AG20443 (cell line): ENCODE measurements around the gene SYT3.
"Not testable (repeated sequence)": the region's sequence is repeated elsewhere in the genome, so short reads cannot be mapped to it uniquely, and the experiment has no call there.

Source experiments
- DNase-seq: peaks from one replicate; pipeline ENCODE4 v3.0.0; 2012; ENCODE audit warnings: low spot score, mixed read lengths

The SYT3 gene

GRCh38 chr19:50638600-50638999 is 1.1 kb downstream of the SYT3 start:
- DNase-seq: no peak

GRCh38 chr19:50636317-50637085 is 3.2 kb downstream of the SYT3 start:
- no peak for DNase-seq

- DNase-seq: no peak
Measured at GRCh38 chr19:50633973-50634372, 5.7 kb downstream of the SYT3 start.

DNA sequence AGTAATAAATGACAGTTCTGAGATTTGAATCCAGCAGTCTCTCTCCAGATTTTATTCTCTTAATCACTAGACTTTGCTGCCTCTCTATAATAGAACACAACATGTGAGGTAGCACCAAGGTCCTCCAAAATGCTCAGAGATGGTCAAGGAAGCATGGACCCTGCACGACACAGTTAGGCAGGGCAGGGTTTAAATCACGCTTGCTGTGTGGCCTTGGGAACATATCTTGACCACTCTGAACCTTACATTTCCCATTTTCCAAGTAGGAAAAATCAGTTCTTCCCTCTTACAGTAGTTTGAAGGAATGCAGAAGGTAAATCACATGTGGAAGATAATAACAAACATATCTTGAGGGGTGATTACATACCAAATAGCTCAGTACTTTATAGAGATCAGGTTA is 6.3 kb downstream of the SYT3 start:
- DNase-seq: no peak

- no peak for DNase-seq
Measured at GRCh38 chr19:50632151-50632835, 7.4 kb downstream of the SYT3 start.

DNA sequence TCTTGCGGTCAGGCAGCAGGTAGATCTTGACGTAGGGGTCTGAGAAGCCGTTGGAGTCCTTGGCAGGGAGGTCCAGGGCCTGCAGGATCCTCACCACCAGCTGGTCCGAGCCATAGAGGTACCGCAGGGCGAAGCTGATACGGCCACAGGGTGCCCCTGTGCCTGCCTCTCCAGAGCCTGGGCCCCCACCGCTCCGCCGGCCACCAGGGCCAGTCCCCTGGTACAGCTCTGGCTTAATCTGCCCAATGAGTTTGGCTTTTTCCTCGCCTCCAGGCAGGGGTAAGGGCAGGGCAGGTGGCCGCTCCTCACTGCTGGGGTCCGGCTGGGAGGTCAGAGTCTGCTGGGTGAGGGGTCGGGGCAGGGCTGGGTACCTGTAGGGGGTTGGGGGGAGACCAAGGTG is 9.9 kb downstream of the SYT3 start:
- DNase-seq: no peak

GRCh38 chr19:50629194-50629593 is 10.5 kb downstream of the SYT3 start:
- no peak for DNase-seq

GRCh38 chr19:50628551-50628950 is 11.1 kb downstream of the SYT3 start:
- no peak for DNase-seq

DNA sequence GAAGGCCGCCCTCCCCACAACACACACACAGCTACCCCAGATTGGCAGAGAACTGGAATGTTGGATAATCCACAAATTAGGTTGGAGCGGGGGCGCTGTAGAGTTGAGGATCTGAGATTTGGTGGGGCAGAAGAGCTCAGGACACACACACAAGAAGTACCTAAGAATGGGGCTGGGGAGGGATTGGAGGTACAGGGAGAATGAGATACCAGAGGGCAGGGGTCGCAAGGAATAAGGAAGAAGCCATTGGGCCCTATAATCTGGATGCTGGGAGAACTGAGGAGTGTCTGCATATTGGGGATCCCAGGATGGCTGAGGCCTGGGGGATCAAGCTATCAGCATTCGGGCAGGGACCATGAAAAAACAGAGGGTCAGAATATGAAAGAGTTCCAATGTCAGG is 11.5 kb downstream of the SYT3 start:
- DNase-seq: no peak

DNA sequence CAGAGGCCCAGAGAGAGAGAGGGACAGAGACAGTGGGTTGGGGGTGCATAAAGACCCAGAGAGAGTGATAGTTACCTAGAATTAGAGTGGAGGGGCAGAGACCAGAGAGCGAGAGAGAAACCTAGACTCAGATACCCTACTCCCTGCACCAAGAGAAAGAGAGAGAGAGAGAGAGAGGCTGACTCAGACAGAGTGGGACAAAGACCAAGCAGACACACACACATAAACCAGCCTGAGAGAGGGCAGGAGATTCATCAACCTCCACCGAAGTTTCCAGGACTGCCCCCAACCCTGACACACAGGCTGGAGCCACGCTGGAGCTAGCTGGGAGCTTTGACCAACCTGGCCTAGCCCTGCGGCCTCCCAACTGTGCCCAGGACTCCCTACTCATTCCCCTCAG is 12.9 kb downstream of the SYT3 start:
- peak; percentile 14 for DNase-seq

GRCh38 chr19:50626011-50626410 is 13.7 kb downstream of the SYT3 start:
- DNase-seq: no peak

GRCh38 chr19:50624949-50625600 is 14.6 kb downstream of the SYT3 start:
- DNase-seq: no peak

DNA sequence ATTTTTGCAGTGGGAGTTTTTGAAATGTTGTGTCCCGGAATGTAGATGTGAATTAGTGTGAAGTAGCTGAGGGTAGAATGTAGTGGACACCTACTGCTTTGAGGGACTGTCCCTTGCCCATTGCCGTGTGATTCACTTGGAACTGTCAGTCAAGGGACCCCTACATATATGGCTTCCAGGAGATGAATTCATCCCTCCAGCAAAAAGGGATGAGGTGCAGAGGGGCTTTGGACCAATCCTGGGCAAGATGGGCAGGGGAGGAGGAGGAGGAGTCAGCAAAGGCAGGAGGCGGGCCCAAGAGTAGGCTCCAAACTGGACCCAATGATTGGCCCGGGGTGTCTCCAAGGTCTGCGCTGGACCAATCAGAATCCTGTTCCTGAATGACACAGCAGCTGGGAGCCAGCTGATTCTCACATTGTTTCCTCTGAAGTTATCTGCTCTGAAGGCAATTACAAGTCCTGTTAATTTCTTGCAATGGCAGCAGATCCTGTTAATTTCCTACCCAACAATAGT is 19.2 kb downstream of the SYT3 start:
- not testable (repeated sequence) for DNase-seq

DNA sequence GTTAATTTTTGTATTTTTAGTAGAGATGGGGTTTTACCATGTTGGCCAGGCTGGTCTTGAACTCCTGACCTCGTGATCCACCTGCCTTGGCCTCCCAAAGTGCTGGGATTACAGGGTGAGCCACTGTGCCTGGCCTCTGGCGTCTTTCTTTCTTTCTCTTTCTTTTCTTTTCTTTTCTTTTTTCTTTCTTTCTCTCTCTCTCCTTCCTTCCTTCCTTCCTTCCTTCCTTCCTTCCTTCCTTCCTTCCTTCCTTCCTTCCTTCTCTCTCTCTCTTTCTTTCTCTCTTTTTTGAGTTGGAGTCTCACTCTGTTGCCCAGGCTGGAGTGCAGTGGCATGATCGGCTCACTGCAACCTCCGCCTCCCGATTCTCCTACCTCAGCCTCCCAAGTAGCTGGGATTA is 20.5 kb downstream of the SYT3 start:
- DNase-seq: not testable (repeated sequence)

DNA sequence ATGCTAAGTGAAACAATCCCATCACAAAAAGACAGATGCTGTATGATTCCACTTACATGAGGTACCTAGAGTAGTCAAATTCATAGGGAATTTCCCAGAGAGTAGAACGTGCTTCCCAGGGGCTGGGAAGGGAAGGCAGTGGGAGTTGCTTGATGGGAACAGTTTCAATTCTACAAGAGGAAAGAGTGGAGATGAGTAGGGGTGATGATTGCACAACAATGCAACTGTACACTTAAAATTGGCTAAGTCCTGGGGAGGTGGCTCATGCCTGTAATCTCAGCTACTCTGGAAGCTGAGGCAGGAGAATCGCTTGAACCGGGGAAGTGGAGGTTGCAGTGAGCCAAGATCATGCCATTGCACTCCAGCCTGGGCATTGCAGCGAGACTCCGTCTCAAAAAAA is 21.3 kb downstream of the SYT3 start:
- DNase-seq: not testable (repeated sequence)

GRCh38 chr19:50612504-50613404 is 26.9 kb downstream of the SYT3 start:
- DNase-seq: not testable (repeated sequence)

DNA sequence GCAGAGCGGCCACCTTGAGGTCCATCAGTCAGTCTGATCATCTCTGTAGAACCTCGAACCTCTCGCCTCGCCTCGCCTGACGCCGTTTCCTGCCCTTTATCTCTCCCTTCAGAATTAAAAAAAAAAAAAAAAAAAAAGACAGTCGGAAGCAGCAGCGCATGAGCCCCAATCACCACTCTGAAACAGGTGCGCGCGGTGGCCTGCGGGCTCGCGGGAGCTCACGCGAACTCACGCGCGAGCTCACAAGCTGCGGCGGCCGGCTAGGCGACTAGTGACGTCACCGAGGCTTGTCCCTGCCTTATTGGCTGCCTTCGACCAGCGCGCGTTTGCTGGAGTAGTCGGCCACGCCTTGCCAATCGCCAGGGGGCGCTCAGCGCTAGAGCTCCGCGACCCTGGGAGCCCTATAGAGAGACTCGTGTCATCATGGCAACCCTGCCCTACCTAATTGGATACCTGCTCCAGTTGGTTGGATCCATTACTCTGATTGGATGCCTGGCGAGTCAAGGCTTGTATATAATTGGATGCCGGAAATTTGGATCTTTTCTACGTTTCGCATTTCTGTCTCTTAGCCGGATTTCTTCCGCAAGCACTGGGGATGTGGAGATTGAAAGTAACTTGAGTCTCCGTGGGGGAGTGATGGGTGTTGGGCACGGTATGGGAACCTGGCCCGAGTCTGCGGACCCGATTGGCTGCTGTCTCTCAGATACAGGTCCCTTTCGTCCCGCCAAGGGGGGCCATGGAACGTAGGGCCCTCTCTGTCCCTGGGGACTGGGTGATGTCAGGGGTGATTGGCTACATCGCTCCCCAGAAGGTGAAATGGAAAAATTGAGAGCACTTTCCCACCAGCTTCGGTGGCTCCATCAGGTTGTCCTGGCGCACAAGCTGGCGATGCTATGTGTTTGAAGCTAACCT is 31.6 kb downstream of the SYT3 start:
- DNase-seq: peak; percentile 84

DNA sequence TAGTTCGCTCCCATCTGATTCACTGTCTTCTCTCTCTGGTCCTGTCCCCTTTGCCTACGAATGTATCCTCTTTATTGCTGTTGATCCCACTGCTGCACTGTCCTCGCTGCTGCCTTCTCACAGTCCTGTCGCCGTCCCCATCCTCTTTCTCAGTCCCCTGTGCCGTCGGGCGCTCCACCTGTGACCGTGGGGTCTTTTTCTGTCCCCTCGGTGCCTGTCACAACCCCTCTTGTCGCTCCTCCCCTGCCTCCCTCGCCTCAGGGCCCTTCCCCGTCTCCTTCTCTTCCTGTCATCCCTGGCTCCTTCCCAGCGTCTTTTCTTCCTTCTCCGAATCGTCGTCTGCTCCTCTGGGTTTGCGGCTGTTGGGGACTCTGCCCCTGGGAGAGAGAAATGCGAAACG is 32.3 kb downstream of the SYT3 start:
- DNase-seq: no peak

DNA sequence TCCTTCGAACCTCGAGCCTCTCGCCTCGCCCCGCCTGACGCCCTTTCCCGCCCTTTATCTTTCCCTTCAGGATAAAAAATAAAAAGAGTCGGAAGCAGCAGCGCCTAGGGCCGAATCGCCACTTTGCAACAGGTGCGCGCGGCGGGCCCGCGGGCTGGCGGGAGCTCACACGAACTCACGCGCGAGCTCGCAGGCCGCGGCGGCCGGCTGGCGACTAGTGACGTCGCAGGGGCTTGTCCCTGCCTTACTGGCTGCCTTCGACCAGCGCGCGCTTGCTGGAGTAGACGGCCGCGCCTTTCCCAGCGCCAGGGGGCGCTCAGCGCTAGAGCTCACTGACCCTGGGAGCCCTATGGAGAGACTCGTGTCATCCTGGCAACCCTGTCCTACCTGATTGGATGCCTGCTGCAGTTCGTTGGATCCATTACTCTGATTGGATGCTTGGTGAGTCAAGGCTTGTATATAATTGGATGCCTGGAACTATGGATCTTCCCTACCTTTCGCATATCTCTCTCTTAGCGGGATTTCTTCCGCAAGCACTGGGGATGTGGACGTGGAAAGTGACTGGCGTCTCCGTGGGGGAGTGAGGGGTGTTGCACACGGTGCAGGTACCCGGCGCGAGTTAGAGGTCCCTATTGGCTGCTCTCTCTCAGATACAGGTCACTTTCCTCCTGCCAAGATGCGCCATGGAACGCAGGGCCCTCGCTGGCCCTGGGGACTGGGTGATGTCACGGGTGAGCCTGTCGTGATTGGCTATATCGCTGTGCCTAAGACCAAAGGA is 33.4 kb downstream of the SYT3 start:
- not testable (repeated sequence) for DNase-seq
